ENCODE measurements around the gene NAA15.

The NAA15 gene

DNA sequence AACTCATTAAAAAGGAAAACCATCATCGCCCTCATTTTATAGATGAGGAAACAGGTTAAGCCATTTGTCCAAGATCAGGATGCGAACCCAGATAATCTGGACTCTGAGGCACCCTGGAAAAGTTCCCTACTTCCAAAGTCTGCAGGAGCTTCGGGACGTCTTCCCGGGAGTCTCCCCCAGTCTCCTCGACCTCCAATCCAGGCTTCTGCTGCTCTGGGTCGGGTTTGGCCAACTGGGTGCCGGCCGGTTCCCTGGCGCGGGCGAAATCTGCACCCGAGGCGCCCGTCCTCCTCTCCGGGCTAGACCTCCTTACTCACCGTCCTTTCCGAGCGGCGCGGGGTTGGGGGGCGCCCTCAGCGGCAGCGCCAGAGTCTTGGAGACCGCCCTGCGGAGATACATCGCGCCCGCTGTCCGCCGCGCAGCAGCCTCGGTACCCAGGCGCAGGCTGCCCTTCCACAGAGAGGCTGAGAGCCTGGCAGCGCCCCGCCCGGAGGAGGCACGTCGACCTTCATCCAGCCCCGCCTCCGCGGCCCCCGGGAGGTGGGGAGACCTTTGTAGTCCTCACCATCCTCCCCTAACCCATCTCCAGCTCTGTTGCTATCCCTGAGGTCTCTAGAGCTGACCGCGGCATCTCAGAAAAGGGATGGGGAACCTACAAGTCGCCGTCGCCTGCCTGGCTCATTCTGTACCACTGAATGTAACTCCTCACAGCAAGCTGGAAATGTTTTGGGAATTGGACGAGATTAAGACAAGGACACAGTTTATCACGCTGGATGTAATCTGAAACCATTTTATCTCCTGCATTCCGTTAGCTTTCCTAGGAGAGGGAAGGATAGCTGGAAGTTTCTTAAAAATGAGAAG is 21.3 kb upstream of the NAA15 start, which contains the start of gene MGARP (continued):
- no peak for TF ChIP-seq ZNF792 (tag by site-specific recombination; IDR thresholded peaks at IDR 0.05)
- no peak for TF ChIP-seq ZNF341 (tag by site-specific recombination; IDR thresholded peaks at IDR 0.05; ENCODE audit: low read depth)
- no peak for TF ChIP-seq ZNF658 (tag by site-specific recombination; IDR thresholded peaks at IDR 0.05)
- no peak for TF ChIP-seq ZNF184 (tag by site-specific recombination; IDR thresholded peaks at IDR 0.05)
- no peak for TF ChIP-seq ZNF521 (tag by site-specific recombination; IDR thresholded peaks at IDR 0.05)
- no peak for TF ChIP-seq TRIM28 (IDR thresholded peaks at IDR 0.05; ENCODE audit: borderline replicate concordance, low read length)
- no peak for TF ChIP-seq ZNF311 (tag by site-specific recombination; IDR thresholded peaks at IDR 0.05; ENCODE audit: borderline replicate concordance)
- peak; percentile 63; the same call in 1 of the 2 replicates for TF ChIP-seq ZBTB20 (tag by site-specific recombination; IDR thresholded peaks at IDR 0.05)
- TF ChIP-seq ZNF473 (tag by site-specific recombination; IDR thresholded peaks at IDR 0.05), result no peak
- TF ChIP-seq PRDM10 (tag by site-specific recombination; IDR thresholded peaks at IDR 0.05), result peak; percentile 70
- no peak for TF ChIP-seq ZNF121 (tag by site-specific recombination; IDR thresholded peaks at IDR 0.05)
- no peak for TF ChIP-seq YY2 (tag by site-specific recombination; IDR thresholded peaks at IDR 0.05)
- TF ChIP-seq ZNF366 (tag by site-specific recombination; conservative IDR thresholded peaks at IDR 0.05), result peak; percentile 58
- TF ChIP-seq ZNF837 (tag by site-specific recombination; IDR thresholded peaks at IDR 0.05), result no peak
- TF ChIP-seq ZBTB7A (tag by site-specific recombination; IDR thresholded peaks at IDR 0.05; ENCODE audit: low read depth), result no peak
- no peak for TF ChIP-seq ZNF629 (tag by site-specific recombination; IDR thresholded peaks at IDR 0.05)
- no peak for TF ChIP-seq GLI2 (tag by site-specific recombination; IDR thresholded peaks at IDR 0.05; ENCODE audit: borderline replicate concordance, low read depth)
- TF ChIP-seq SP2 (tag by site-specific recombination; IDR thresholded peaks at IDR 0.05), result peak; percentile 17; the same call in 1 of the 2 replicates
- TF ChIP-seq ZNF221 (tag by site-specific recombination; IDR thresholded peaks at IDR 0.05; ENCODE audit: borderline replicate concordance), result no peak
- TF ChIP-seq ZNF292 (tag by site-specific recombination; IDR thresholded peaks at IDR 0.05; ENCODE audit: borderline replicate concordance, low read depth), result no peak
- TF ChIP-seq, protein P1, sequence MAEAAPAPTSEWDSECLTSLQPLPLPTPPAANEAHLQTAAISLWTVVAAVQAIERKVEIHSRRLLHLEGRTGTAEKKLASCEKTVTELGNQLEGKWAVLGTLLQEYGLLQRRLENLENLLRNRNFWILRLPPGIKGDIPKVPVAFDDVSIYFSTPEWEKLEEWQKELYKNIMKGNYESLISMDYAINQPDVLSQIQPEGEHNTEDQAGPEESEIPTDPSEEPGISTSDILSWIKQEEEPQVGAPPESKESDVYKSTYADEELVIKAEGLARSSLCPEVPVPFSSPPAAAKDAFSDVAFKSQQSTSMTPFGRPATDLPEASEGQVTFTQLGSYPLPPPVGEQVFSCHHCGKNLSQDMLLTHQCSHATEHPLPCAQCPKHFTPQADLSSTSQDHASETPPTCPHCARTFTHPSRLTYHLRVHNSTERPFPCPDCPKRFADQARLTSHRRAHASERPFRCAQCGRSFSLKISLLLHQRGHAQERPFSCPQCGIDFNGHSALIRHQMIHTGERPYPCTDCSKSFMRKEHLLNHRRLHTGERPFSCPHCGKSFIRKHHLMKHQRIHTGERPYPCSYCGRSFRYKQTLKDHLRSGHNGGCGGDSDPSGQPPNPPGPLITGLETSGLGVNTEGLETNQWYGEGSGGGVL (tag by site-specific recombination; IDR thresholded peaks at IDR 0.05), result no peak
- TF ChIP-seq, protein P2, sequence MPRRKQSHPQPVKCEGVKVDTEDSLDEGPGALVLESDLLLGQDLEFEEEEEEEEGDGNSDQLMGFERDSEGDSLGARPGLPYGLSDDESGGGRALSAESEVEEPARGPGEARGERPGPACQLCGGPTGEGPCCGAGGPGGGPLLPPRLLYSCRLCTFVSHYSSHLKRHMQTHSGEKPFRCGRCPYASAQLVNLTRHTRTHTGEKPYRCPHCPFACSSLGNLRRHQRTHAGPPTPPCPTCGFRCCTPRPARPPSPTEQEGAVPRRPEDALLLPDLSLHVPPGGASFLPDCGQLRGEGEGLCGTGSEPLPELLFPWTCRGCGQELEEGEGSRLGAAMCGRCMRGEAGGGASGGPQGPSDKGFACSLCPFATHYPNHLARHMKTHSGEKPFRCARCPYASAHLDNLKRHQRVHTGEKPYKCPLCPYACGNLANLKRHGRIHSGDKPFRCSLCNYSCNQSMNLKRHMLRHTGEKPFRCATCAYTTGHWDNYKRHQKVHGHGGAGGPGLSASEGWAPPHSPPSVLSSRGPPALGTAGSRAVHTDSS (tag by site-specific recombination; IDR thresholded peaks at IDR 0.05), result 0 out of 2 replicates have a peak, but pooled peaks have one; percentile 30
- TF ChIP-seq ZNF274 (IDR thresholded peaks at IDR 0.05; ENCODE audit: low read length), result no peak
- no peak for TF ChIP-seq ZNF274 (tag by site-specific recombination; IDR thresholded peaks at IDR 0.05; ENCODE audit: borderline replicate concordance)
- TF ChIP-seq ZNF48 (tag by site-specific recombination; IDR thresholded peaks at IDR 0.05), result no peak
- no peak for TF ChIP-seq ATF2 (tag by site-specific recombination; IDR thresholded peaks at IDR 0.05; ENCODE audit: low read depth)
- 0 out of 2 replicates have a peak, but pooled peaks have one; percentile 24 for TF ChIP-seq SP7 (tag by site-specific recombination; IDR thresholded peaks at IDR 0.05)
- TF ChIP-seq ZNF600 (tag by site-specific recombination; IDR thresholded peaks at IDR 0.05), result 0 out of 2 replicates have a peak, but pooled peaks have one; percentile 35
- TF ChIP-seq ZNF239 (tag by site-specific recombination; IDR thresholded peaks at IDR 0.05), result no peak
- no peak for TF ChIP-seq ZNF16 (tag by site-specific recombination; IDR thresholded peaks at IDR 0.05; ENCODE audit: low read depth)
- TF ChIP-seq KLF9 (tag by site-specific recombination; IDR thresholded peaks at IDR 0.05; ENCODE audit: low read depth), result no peak
- TF ChIP-seq ZNF624 (tag by site-specific recombination; IDR thresholded peaks at IDR 0.05), result no peak
- no peak for TF ChIP-seq ZNF791 (tag by site-specific recombination; IDR thresholded peaks at IDR 0.05)
